SHP77 (cell line): Measurements from ENCODE around the gene ENOX1.
"Not testable (repeated sequence)": the region's sequence is repeated elsewhere in the genome, so short reads cannot be mapped to it uniquely, and the experiment has no call there.

Experiments used
- DNase-seq, 2 experiments: peaks; one replicate each; lab custom pipeline; 2025; lab: John Stamatoyannopoulos, UW

ENOX1 gene

GRCh38 chr13:43203781-43204180 is 583.0 kb downstream of the ENOX1 start:
- DNase-seq = no peak

- DNase-seq = no peak
Measured at GRCh38 chr13:43200736-43201135, 586.0 kb downstream of the ENOX1 start.

GRCh38 chr13:43200307-43200706 is 586.5 kb downstream of the ENOX1 start:
- no peak for DNase-seq

- DNase-seq = no peak
Measured at GRCh38 chr13:43196750-43197370, 589.9 kb downstream of the ENOX1 start.

GRCh38 chr13:43196086-43196621 is 590.6 kb downstream of the ENOX1 start:
- DNase-seq = no peak

- no peak for DNase-seq
Measured at GRCh38 chr13:43195551-43195950, 591.2 kb downstream of the ENOX1 start.

- no peak for DNase-seq
Measured at GRCh38 chr13:43195112-43195511, 591.7 kb downstream of the ENOX1 start.

GRCh38 chr13:43193789-43194420 is 592.9 kb downstream of the ENOX1 start:
- no peak for DNase-seq

GRCh38 chr13:43191546-43191945 is 595.2 kb downstream of the ENOX1 start:
- no peak for DNase-seq

- DNase-seq = no peak
Measured at GRCh38 chr13:43185226-43185625, 601.5 kb downstream of the ENOX1 start.

GRCh38 chr13:43180837-43181236 is 605.9 kb downstream of the ENOX1 start:
- DNase-seq = no peak

- DNase-seq = no peak
Measured at GRCh38 chr13:43180036-43180660, 606.6 kb downstream of the ENOX1 start.

GRCh38 chr13:43171489-43171888 is 615.3 kb downstream of the ENOX1 start:
- DNase-seq = no peak

GRCh38 chr13:43170506-43170905 is 616.3 kb downstream of the ENOX1 start:
- no peak for DNase-seq

GRCh38 chr13:43168434-43168833 is 618.3 kb downstream of the ENOX1 start:
- not testable (repeated sequence) for DNase-seq

- DNase-seq = no peak
Measured at GRCh38 chr13:43167731-43168130, 619.0 kb downstream of the ENOX1 start.

GRCh38 chr13:43166644-43167457 is 619.9 kb downstream of the ENOX1 start:
- DNase-seq = no peak
